LHCN-M2 (cell line): ENCODE measurements around the gene MYO9A. TPM values are rescaled to one million over a fixed set of nuclear protein-coding genes. Genes with fewer than 3 reads are reported as not detected.
A peak's percentile ranks its signal among the peaks of the same experiment; 100 is the strongest.

Experiments used
- DNase-seq: peaks from one replicate; pipeline ENCODE4 v3.0.0-alpha.2; 2012; ENCODE audit warnings: low read depth
- total RNA-seq: library from RNA; depleted of rRNA; stranded (reverse); fragments of >200 nt; gene quantifications from 2 replicates; pipeline ENCODE4 v1.2.3, GENCODE V29; 2014

The MYO9A gene
- total RNA-seq, 1 experiment from 2014 or later = 22.4 TPM

GRCh38 chr15:71971905-71972304, 146.0 kb downstream of the MYO9A start:
- DNase-seq = no peak

GRCh38 chr15:71970435-71970834, 147.5 kb downstream of the MYO9A start:
- no peak for DNase-seq

GRCh38 chr15:71962537-71962936, 155.4 kb downstream of the MYO9A start:
- DNase-seq = no peak

- DNase-seq = peak; percentile 3
These were observed 160.9 kb downstream of the MYO9A start for GRCh38 chr15:71957026-71957425.

GRCh38 chr15:71951134-71951533, 166.8 kb downstream of the MYO9A start:
- no peak for DNase-seq

- DNase-seq = peak; percentile 3
These were observed 172.9 kb downstream of the MYO9A start for GRCh38 chr15:71945012-71945411.

- no peak for DNase-seq
These were observed 174.1 kb downstream of the MYO9A start for GRCh38 chr15:71943806-71944205.

GRCh38 chr15:71939981-71940588, 177.9 kb downstream of the MYO9A start:
- no peak for DNase-seq

GRCh38 chr15:71937650-71938311, 180.2 kb downstream of the MYO9A start:
- DNase-seq = no peak

- DNase-seq = no peak
These were observed 183.5 kb downstream of the MYO9A start for GRCh38 chr15:71934446-71934845.

GRCh38 chr15:71932689-71933088, 185.3 kb downstream of the MYO9A start:
- no peak for DNase-seq

- no peak for DNase-seq
These were observed 186.7 kb downstream of the MYO9A start for GRCh38 chr15:71931261-71931660.

- DNase-seq = no peak
These were observed 192.8 kb downstream of the MYO9A start for GRCh38 chr15:71925145-71925544.

GRCh38 chr15:71921191-71921590, 196.8 kb downstream of the MYO9A start:
- peak; percentile 80 for DNase-seq

- DNase-seq = no peak
These were observed 197.4 kb downstream of the MYO9A start for GRCh38 chr15:71920573-71920972.

- no peak for DNase-seq
These were observed 201.1 kb downstream of the MYO9A start for GRCh38 chr15:71916834-71917233.

GRCh38 chr15:71914092-71914491, 203.9 kb downstream of the MYO9A start:
- no peak for DNase-seq

- no peak for DNase-seq
These were observed 218.3 kb downstream of the MYO9A start for GRCh38 chr15:71899674-71900073.

GRCh38 chr15:71893691-71894090, 224.3 kb downstream of the MYO9A start:
- DNase-seq = peak; percentile 2

GRCh38 chr15:71892335-71892734, 225.6 kb downstream of the MYO9A start:
- DNase-seq = no peak

GRCh38 chr15:71891026-71891425, 226.9 kb downstream of the MYO9A start:
- DNase-seq = peak; percentile 19

- DNase-seq = no peak
These were observed 228.0 kb downstream of the MYO9A start for GRCh38 chr15:71889947-71890346.

- no peak for DNase-seq
These were observed 228.6 kb downstream of the MYO9A start for GRCh38 chr15:71889385-71889784.

GRCh38 chr15:71888797-71889196, 229.2 kb downstream of the MYO9A start:
- no peak for DNase-seq
